HEK293 (cell line): ENCODE data around the gene PTRHD1.

Source experiments
- CTCF ChIA-PET: fragments of 350-600 bp; formaldehyde crosslinking; extraction: SDS; loops from one replicate; lab custom pipeline; 2021; ENCODE audit warnings: antibody characterized with exemption; lab: Yijun Ruan, JAX
- POLR2A ChIA-PET: fragments of 300-600 bp; formaldehyde crosslinking; extraction: SDS; loops from one replicate; lab custom pipeline; 2020; ENCODE audit warnings: antibody characterized with exemption, inconsistent platforms; lab: Yijun Ruan, JAX
- H3K27ac ChIP-seq: fragments of 200-500 bp; sonication (Bioruptor generic); 2 replicates; pipeline ENCODE4 v1.5.1; 2014; ENCODE audit warnings: low read depth, low read length, control low read depth, inconsistent platforms; ENCODE audit errors: extremely low read depth
- H3K36me3 ChIP-seq, 2 experiments: fragments of 200-500 bp in 1 of 2; sonication (Bioruptor generic) in 1 of 2; 1 replicate in 1 of 2; 2 replicates in 1 of 2; pipeline ENCODE4 v1.5.1; 2014 to 2017; ENCODE audit warnings: inconsistent platforms in 2 of 2, low read length in 2 of 2; ENCODE audit not compliant: control insufficient read depth in 2 of 2, insufficient read depth in 1 of 2
- H3K4me1 ChIP-seq: fragments of 200-500 bp; sonication (Bioruptor generic); 2 replicates; pipeline ENCODE4 v1.5.1; 2014; ENCODE audit warnings: mild to moderate bottlenecking, low read length, inconsistent platforms; ENCODE audit not compliant: control insufficient read depth, insufficient read depth
- H3K4me3 ChIP-seq: 2 replicates; pipeline ENCODE4 v1.5.1; 2011; ENCODE audit warnings: low read depth, mild to moderate bottlenecking, control low read depth, low read length, moderate library complexity
- H3K9me3 ChIP-seq: fragments of 200-500 bp; sonication (Bioruptor generic); 2 replicates; pipeline ENCODE4 v1.5.1; 2014; ENCODE audit warnings: low read depth, low read length, inconsistent platforms; ENCODE audit not compliant: control insufficient read depth, insufficient read depth
- GLIS1 ChIP-seq: fragments of 450-650 bp; formaldehyde crosslinking; IDR thresholded peaks from 2 replicates; pipeline ENCODE4 v1.5.1; 2016; ENCODE audit warnings: missing biosample characterization, missing genetic modification characterization
- MEIS1 ChIP-seq: sonication (generic); formaldehyde crosslinking; IDR thresholded peaks from 2 replicates; pipeline ENCODE4 v1.8.1; 2022; ENCODE audit warnings: missing genetic modification reagents, mild to moderate bottlenecking, borderline replicate concordance
- MYNN ChIP-seq: fragments of 450-650 bp; formaldehyde crosslinking; IDR thresholded peaks from 2 replicates; pipeline ENCODE4 v1.5.1; 2016; ENCODE audit warnings: missing biosample characterization, missing genetic modification characterization, borderline replicate concordance
- MZF1 ChIP-seq: fragments of 450-650 bp; formaldehyde crosslinking; IDR thresholded peaks from 2 replicates; pipeline ENCODE4 v1.5.1; 2017; ENCODE audit warnings: missing biosample characterization, missing genetic modification characterization, borderline replicate concordance
- OVOL3 ChIP-seq: fragments of 450-650 bp; formaldehyde crosslinking; IDR thresholded peaks from 2 replicates; pipeline ENCODE4 v1.5.1; 2016; ENCODE audit warnings: missing biosample characterization, missing genetic modification characterization
- SP2 ChIP-seq: fragments of 450-650 bp; formaldehyde crosslinking; IDR thresholded peaks from 2 replicates; pipeline ENCODE4 v1.5.1; 2016; ENCODE audit warnings: missing biosample characterization, missing genetic modification characterization
- SP7 ChIP-seq: fragments of 450-650 bp; formaldehyde crosslinking; IDR thresholded peaks from 2 replicates; pipeline ENCODE4 v1.5.1; 2016; ENCODE audit warnings: missing biosample characterization, missing genetic modification characterization
- TRIM28 ChIP-seq: IDR thresholded peaks from 2 replicates; pipeline ENCODE4 v1.6.1; 2011; ENCODE audit warnings: low read length, control low read depth, borderline replicate concordance
- ZBTB7A ChIP-seq: fragments of 450-650 bp; formaldehyde crosslinking; IDR thresholded peaks from 2 replicates; pipeline ENCODE4 v1.5.1; 2016; ENCODE audit warnings: low read depth, missing biosample characterization, missing genetic modification characterization
- ZIC2 ChIP-seq: fragments of 450-650 bp; formaldehyde crosslinking; IDR thresholded peaks from 2 replicates; pipeline ENCODE4 v1.5.1; 2016; ENCODE audit warnings: missing biosample characterization, missing genetic modification characterization
- ZNF211 ChIP-seq: fragments of 450-650 bp; formaldehyde crosslinking; IDR thresholded peaks from 2 replicates; pipeline ENCODE4 v1.5.1; 2016; ENCODE audit warnings: low read depth, missing biosample characterization, missing genetic modification characterization
- ZNF248 ChIP-seq: fragments of 450-650 bp; formaldehyde crosslinking; IDR thresholded peaks from 2 replicates; pipeline ENCODE4 v1.5.1; 2017; ENCODE audit warnings: missing biosample characterization, missing genetic modification characterization
- ZNF335 ChIP-seq: fragments of 450-650 bp; formaldehyde crosslinking; conservative IDR thresholded peaks from 2 replicates; pipeline ENCODE4 v1.5.1; 2016; ENCODE audit warnings: missing biosample characterization, missing genetic modification characterization
- ZNF350 ChIP-seq: fragments of 450-650 bp; formaldehyde crosslinking; IDR thresholded peaks from 2 replicates; pipeline ENCODE4 v1.5.0; 2017; ENCODE audit warnings: missing biosample characterization, mild to moderate bottlenecking, missing genetic modification characterization
- ZNF391 ChIP-seq: fragments of 450-650 bp; formaldehyde crosslinking; IDR thresholded peaks from 2 replicates; pipeline ENCODE4 v1.5.1; 2016; ENCODE audit warnings: low read depth, missing biosample characterization, missing genetic modification characterization, borderline replicate concordance
- ZNF423 ChIP-seq: fragments of 450-650 bp; formaldehyde crosslinking; IDR thresholded peaks from 2 replicates; pipeline ENCODE4 v1.5.1; 2016; ENCODE audit warnings: missing biosample characterization, missing genetic modification characterization
- ZNF433 ChIP-seq: fragments of 450-650 bp; formaldehyde crosslinking; IDR thresholded peaks from 2 replicates; pipeline ENCODE4 v1.5.1; 2016; ENCODE audit warnings: missing biosample characterization, missing genetic modification characterization, low read depth
- ZNF510 ChIP-seq: fragments of 450-650 bp; formaldehyde crosslinking; IDR thresholded peaks from 2 replicates; pipeline ENCODE4 v1.5.1; 2018; ENCODE audit warnings: mild to moderate bottlenecking, missing genetic modification characterization, missing biosample characterization; ENCODE audit not compliant: insufficient replicate concordance
- ZNF596 ChIP-seq: fragments of 450-650 bp; IDR thresholded peaks from 2 replicates; pipeline ENCODE4 v1.5.0; 2018; ENCODE audit warnings: missing biosample characterization, mild to moderate bottlenecking, missing genetic modification characterization, moderate library complexity
- ZNF629 ChIP-seq: fragments of 450-650 bp; formaldehyde crosslinking; IDR thresholded peaks from 2 replicates; pipeline ENCODE4 v1.5.1; 2017; ENCODE audit warnings: missing biosample characterization, missing genetic modification characterization
- ZNF654 ChIP-seq: fragments of 450-650 bp; formaldehyde crosslinking; IDR thresholded peaks from 2 replicates; pipeline ENCODE4 v1.5.1; 2016; ENCODE audit warnings: low read depth, missing biosample characterization, missing genetic modification characterization
- ZNF658 ChIP-seq: fragments of 450-650 bp; formaldehyde crosslinking; IDR thresholded peaks from 2 replicates; pipeline ENCODE4; 2016; ENCODE audit warnings: missing biosample characterization, missing genetic modification characterization
- ZNF747 ChIP-seq: fragments of 450-650 bp; formaldehyde crosslinking; IDR thresholded peaks from 2 replicates; pipeline ENCODE4 v1.5.1; 2016; ENCODE audit warnings: missing biosample characterization, missing genetic modification characterization
- TF ChIP-seq, protein P1 (sequence below): fragments of 450-650 bp; formaldehyde crosslinking; IDR thresholded peaks from 2 replicates; pipeline ENCODE4 v1.5.1; 2017; ENCODE audit warnings: missing biosample characterization, missing genetic modification characterization
- TF ChIP-seq, protein P2 (sequence below): fragments of 450-650 bp; formaldehyde crosslinking; IDR thresholded peaks from 2 replicates; pipeline ENCODE4 v1.5.1; 2016; ENCODE audit warnings: missing biosample characterization, missing genetic modification characterization
- TF ChIP-seq, protein P3 (sequence below): fragments of 450-650 bp; formaldehyde crosslinking; IDR thresholded peaks from 2 replicates; pipeline ENCODE4 v1.5.1; 2016; ENCODE audit warnings: missing biosample characterization, missing genetic modification characterization
- TF ChIP-seq, protein P4 (sequence below): IDR thresholded peaks from 2 replicates; pipeline ENCODE4 v1.6.1; 2011; ENCODE audit warnings: mild to moderate bottlenecking, low read depth, low read length, borderline replicate concordance

PTRHD1 gene

DNA sequence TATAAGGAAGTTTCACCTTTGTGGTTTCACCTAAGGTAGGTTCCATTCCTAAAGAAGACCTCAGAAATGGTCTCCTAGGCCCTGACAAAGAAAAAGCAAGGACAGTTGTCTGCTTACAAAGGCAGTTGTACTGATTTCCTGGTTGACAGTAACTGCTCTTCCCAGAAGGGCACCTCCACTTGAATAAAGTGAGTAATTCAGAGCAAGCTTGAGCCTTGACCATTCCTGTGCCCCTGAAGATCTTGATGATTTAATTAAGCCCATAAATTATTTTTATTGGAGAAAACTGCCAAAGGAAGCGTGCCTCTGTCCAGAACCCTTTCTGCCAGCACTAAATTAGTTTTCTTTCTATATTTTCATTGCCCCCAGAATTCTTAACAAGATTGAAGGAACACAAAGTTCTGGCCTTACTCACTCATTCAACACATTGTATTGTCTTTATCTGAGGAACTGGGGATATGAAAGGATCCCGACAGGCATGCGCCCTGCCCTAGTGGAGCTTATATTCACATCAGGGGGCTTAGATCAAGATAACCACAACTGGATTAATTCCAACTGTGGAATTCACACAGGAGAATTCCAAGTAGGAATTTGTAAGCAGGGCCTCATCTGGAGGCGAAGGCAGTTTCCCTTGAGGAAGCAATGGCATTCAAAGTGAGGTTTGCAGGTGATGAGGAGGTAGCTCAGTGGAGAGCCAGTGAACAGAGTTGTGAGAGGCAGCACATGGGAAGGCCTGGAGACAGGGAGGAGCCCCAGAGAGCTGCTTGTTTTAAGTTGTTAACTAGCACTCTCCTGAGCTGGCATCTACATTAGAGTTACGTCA lies 21.2 kb downstream of the PTRHD1 start:
- H3K27ac ChIP-seq: no peak overlapping the region
- TF ChIP-seq ZNF433 (tag by site-specific recombination): no peak
- TF ChIP-seq GLIS1: peak; percentile 69
- TF ChIP-seq ZIC2: peak; percentile 42; the same call in 1 of the 2 replicates
- TF ChIP-seq ZNF654 (tag by site-specific recombination): no peak
- TF ChIP-seq TRIM28: peak; percentile 70; the same call in 1 of the 2 replicates
- POLR2A ChIA-PET: interaction anchor here (1.0 kb wide), 1 partner anchor 21 kb away, joined by 5 read pairs; the partner anchor contains the start of genes CENPO and PTRHD1

DNA sequence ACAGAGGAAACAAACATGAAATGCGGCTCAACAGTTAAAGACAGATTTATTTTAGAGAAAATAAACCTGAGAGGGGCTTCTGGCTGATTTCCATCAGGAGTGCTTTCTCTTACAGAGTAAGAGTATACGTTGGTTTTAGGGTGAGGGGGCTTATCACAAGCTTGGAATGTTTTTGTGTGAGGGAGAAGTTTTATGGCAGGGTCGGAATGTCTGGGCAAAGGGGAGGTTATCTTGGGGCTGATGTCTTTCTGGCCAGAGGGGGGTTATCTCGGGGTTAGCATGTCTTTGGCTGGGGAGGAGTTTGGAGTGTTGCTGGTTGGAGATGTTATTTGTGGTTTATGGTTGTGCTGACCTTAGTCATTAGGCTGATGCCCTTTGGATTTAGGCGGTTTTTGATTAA lies 22.1 kb downstream of the PTRHD1 start:
- Histone ChIP-seq H3K4me3 (no peak overlapping the region), H3K9me3 (no peaks in the 10 kb centered on the region), H3K27ac (no peak overlapping the region), H3K36me3 (peaks cover 0 to 18% of the 10 kb centered on the region in 2 experiments; a peak in 1 of 3 replicates), H3K4me1 (no peaks in the 10 kb centered on the region)
- TF ChIP-seq SP7 (tag by site-specific recombination) (no peak), ZNF423 (tag by site-specific recombination) (no peak), ZNF350 (no peak), ZNF658 (tag by site-specific recombination) (no peak), ZNF747 (tag by site-specific recombination) (no peak), ZNF629 (tag by site-specific recombination) (no peak), MZF1 (no peak), OVOL3 (tag by site-specific recombination) (no peak)
- TF ChIP-seq, protein P1, sequence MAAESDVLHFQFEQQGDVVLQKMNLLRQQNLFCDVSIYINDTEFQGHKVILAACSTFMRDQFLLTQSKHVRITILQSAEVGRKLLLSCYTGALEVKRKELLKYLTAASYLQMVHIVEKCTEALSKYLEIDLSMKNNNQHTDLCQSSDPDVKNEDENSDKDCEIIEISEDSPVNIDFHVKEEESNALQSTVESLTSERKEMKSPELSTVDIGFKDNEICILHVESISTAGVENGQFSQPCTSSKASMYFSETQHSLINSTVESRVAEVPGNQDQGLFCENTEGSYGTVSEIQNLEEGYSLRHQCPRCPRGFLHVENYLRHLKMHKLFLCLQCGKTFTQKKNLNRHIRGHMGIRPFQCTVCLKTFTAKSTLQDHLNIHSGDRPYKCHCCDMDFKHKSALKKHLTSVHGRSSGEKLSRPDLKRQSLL (tag by site-specific recombination): no peak
- TF ChIP-seq, protein P2, sequence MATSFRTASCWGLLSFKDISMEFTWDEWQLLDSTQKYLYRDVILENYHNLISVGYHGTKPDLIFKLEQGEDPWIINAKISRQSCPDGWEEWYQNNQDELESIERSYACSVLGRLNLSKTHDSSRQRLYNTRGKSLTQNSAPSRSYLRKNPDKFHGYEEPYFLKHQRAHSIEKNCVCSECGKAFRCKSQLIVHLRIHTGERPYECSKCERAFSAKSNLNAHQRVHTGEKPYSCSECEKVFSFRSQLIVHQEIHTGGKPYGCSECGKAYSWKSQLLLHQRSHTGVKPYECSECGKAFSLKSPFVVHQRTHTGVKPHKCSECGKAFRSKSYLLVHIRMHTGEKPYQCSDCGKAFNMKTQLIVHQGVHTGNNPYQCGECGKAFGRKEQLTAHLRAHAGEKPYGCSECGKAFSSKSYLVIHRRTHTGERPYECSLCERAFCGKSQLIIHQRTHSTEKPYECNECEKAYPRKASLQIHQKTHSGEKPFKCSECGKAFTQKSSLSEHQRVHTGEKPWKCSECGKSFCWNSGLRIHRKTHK (tag by site-specific recombination): no peak
- ChIA-PET CTCF (interaction anchor here (1.6 kb wide), 1 partner anchor 10 kb away, joined by 3 read pairs; no protein-coding TSS in a partner anchor), POLR2A (no interaction called here)

More for the DNA sequence above, 21.2 kb downstream of the PTRHD1 start:
- no peak overlapping the region for H3K4me3 ChIP-seq
- H3K36me3 ChIP-seq: peaks cover 0 to 18% of the 10 kb centered on the region in 2 experiments; a peak in 1 of 3 replicates
- no peaks in the 10 kb centered on the region for H3K9me3 ChIP-seq
- no peaks in the 10 kb centered on the region for H3K4me1 ChIP-seq
- CTCF ChIA-PET: interaction anchor here (0.6 to 1.0 kb wide), 3 partner anchors 12 to 229 kb away, joined by 3 to 4 read pairs (median 3); no protein-coding TSS in a partner anchor

DNA sequence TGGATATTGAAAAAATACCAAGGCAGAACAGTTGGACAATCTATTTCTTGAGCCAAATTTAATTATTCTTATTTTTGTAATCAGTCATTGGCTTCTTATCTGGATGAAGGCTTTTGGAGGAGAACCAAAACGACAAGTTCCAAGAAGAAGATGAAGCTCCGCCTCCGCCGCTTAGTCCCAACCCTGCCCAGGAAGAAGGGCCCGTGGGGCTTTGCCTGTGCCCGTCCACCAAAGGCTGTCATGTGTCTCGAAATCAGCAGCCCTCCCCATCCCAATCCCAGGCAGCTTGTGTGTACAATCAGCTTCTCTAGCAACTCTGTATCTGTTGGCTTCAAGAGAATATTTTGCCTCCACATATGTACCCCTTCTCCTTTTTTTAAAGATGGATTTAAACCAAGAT lies 24.6 kb downstream of the PTRHD1 start:
- CTCF ChIA-PET: no interaction called here
- Histone ChIP-seq H3K4me1 (no peaks in the 10 kb centered on the region), H3K9me3 (no peaks in the 10 kb centered on the region), H3K27ac (no peak overlapping the region), H3K4me3 (no peak overlapping the region), H3K36me3 (peaks cover 0 to 28% of the 10 kb centered on the region in 2 experiments; a peak in 2 of 3 replicates)
- POLR2A ChIA-PET: no interaction called here
- TF ChIP-seq MYNN (no peak), MEIS1 (no peak), ZNF211 (tag by site-specific recombination) (no peak), ZBTB7A (no peak), ZNF391 (no peak), ZNF596 (tag by site-specific recombination) (no peak), ZNF248 (tag by site-specific recombination) (no peak), SP2 (tag by site-specific recombination) (no peak), ZNF350 (no peak), ZNF335 (tag by site-specific recombination) (no peak), ZNF510 (no peak)
- TF ChIP-seq, protein P3, sequence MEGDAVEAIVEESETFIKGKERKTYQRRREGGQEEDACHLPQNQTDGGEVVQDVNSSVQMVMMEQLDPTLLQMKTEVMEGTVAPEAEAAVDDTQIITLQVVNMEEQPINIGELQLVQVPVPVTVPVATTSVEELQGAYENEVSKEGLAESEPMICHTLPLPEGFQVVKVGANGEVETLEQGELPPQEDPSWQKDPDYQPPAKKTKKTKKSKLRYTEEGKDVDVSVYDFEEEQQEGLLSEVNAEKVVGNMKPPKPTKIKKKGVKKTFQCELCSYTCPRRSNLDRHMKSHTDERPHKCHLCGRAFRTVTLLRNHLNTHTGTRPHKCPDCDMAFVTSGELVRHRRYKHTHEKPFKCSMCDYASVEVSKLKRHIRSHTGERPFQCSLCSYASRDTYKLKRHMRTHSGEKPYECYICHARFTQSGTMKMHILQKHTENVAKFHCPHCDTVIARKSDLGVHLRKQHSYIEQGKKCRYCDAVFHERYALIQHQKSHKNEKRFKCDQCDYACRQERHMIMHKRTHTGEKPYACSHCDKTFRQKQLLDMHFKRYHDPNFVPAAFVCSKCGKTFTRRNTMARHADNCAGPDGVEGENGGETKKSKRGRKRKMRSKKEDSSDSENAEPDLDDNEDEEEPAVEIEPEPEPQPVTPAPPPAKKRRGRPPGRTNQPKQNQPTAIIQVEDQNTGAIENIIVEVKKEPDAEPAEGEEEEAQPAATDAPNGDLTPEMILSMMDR (tag by site-specific recombination): no peak
- TF ChIP-seq, protein P4, sequence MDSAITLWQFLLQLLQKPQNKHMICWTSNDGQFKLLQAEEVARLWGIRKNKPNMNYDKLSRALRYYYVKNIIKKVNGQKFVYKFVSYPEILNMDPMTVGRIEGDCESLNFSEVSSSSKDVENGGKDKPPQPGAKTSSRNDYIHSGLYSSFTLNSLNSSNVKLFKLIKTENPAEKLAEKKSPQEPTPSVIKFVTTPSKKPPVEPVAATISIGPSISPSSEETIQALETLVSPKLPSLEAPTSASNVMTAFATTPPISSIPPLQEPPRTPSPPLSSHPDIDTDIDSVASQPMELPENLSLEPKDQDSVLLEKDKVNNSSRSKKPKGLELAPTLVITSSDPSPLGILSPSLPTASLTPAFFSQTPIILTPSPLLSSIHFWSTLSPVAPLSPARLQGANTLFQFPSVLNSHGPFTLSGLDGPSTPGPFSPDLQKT: no peak
